VCaP (cell line): ENCODE data around the gene SLC24A3.

Experiments used
- H3K27ac ChIP-seq: fragments of 450-650 bp; 2 replicates; pipeline ENCODE4 v1.5.1; 2017
- CTCF ChIP-seq: fragments of 450-650 bp; conservative IDR thresholded peaks from 2 replicates; pipeline ENCODE4 v1.5.1; 2017; ENCODE audit warnings: mild to moderate bottlenecking, moderate library complexity

The SLC24A3 gene

GRCh38 chr20:19588241-19588640 lies 375.8 kb downstream of the SLC24A3 start:
- peak overlapping the region; percentile 54 for H3K27ac ChIP-seq
- no peak for TF ChIP-seq CTCF

- peak overlapping the region; percentile 54 for H3K27ac ChIP-seq
- peak; percentile 65 for TF ChIP-seq CTCF
Measured at GRCh38 chr20:19588732-19589131, 376.3 kb downstream of the SLC24A3 start.

- H3K27ac ChIP-seq, result peak overlapping the region; percentile 54; the same call in 1 of the 2 replicates
- TF ChIP-seq CTCF, result no peak
Measured at GRCh38 chr20:19589787-19590362, 377.4 kb downstream of the SLC24A3 start.

GRCh38 chr20:19590382-19590781 lies 377.9 kb downstream of the SLC24A3 start:
- H3K27ac ChIP-seq, result no peak overlapping the region
- TF ChIP-seq CTCF, result no peak

- TF ChIP-seq CTCF, result no peak
Measured at GRCh38 chr20:19593762-19594161, 381.3 kb downstream of the SLC24A3 start.

GRCh38 chr20:19594896-19595295 lies 382.5 kb downstream of the SLC24A3 start:
- no peak overlapping the region for H3K27ac ChIP-seq
- TF ChIP-seq CTCF, result no peak

More at GRCh38 chr20:19593762-19594161, 381.3 kb downstream of the SLC24A3 start:
- no peak overlapping the region for H3K27ac ChIP-seq

GRCh38 chr20:19598117-19598850 lies 385.8 kb downstream of the SLC24A3 start:
- TF ChIP-seq CTCF, result no peak
- H3K27ac ChIP-seq, result no peak overlapping the region
